Adipose tissue (tissue), 3 donors: Measurements from ENCODE around the gene ESD. TPM values are rescaled to one million over a fixed set of nuclear protein-coding genes. Genes with fewer than 3 reads are reported as not detected.

ENCODE experiments used
- polyA plus RNA-seq, 3 donors: library from polyadenylated mRNA; stranded (reverse); fragments of 200-250 nt; gene quantifications; one replicate each; pipeline ENCODE4 v1.2.3, GENCODE V29; 2013
- donor health status: healthy with polysubstance abuse.
- donor health status: Bipolar disorder and iron deficiency.
- donor health status: healthy.

ESD gene
- polyA plus RNA-seq, 3 donors = 49.9 to 171 (median 110) TPM

Other genes starting within 250 kb of the ESD start
- gene LRCH1, start 244.0 kb downstream of the ESD start, polyA plus RNA-seq = 10 to 100 TPM in 1 of 3 donors, 1 to 10 TPM in 2; 2.1 to 10.8 (median 6.5) TPM
- 1 to 10 TPM in 1 of 3 donors, under 1 TPM in 2; 0.06 to 1.6 (median 0.48) TPM for gene HTR2A, start 99.9 kb upstream of the ESD start, polyA plus RNA-seq